H1 (cell line): ENCODE data around the gene SNAPC3. TPM values are rescaled to one million over a fixed set of nuclear protein-coding genes. Genes with fewer than 3 reads are reported as not detected.

ENCODE experiments used
- CTCF ChIA-PET: fragments of 300-600 bp; sonication (Branson Sonifier 250); formaldehyde crosslinking; loops from one replicate; lab custom pipeline; 2021; ENCODE audit not compliant: partially characterized antibody; lab: Charles Lee
- POLR2A ChIA-PET: fragments of 300-600 bp; sonication (Branson Sonifier 250); formaldehyde crosslinking; loops from one replicate; lab custom pipeline; 2021; ENCODE audit warnings: inconsistent platforms; ENCODE audit not compliant: partially characterized antibody; lab: Charles Lee
- DNase-seq, 2 experiments: peaks; one replicate each; pipeline versions ENCODE4 v3.0.0 to v3.0.0-alpha.2; 2010 to 2022; ENCODE audit warnings: low spot score in 2 of 2, low read depth in 1 of 2, mixed read lengths in 1 of 2
- FAIRE-seq: peaks from 2 replicates; lab custom pipeline; 2011; peaks lifted over from hg19 to GRCh38; lab: Jason Lieb, UNC
- H2AFZ ChIP-seq: 2 replicates; pipeline ENCODE4 v1.8.1; 2012; ENCODE audit warnings: low read length, inconsistent platforms
- H2AK5ac ChIP-seq: 2 replicates; pipeline ENCODE4 v1.6.1; 2013; ENCODE audit warnings: low read depth, low read length
- H2BK120ac ChIP-seq: replicated peaks from 2 replicates; pipeline ENCODE3; 2013; ENCODE audit warnings: low read depth, low read length, inconsistent platforms
- H2BK12ac ChIP-seq: 2 replicates; pipeline ENCODE4 v1.6.1; 2013; ENCODE audit warnings: low read depth, low read length
- H2BK15ac ChIP-seq: 2 replicates; pipeline ENCODE4 v1.6.1; 2013; ENCODE audit warnings: low read length
- H2BK20ac ChIP-seq: 2 replicates; pipeline ENCODE4 v1.6.1; 2013; ENCODE audit warnings: low read length
- H2BK5ac ChIP-seq: 2 replicates; pipeline ENCODE4 v1.6.1; 2013; ENCODE audit warnings: low read depth, low read length
- H3K14ac ChIP-seq: 2 replicates; pipeline ENCODE4 v1.6.1; 2013; ENCODE audit warnings: inconsistent platforms; ENCODE audit not compliant: insufficient read length
- H3K18ac ChIP-seq: 2 replicates; pipeline ENCODE4 v1.6.1; 2013; ENCODE audit warnings: low read length; ENCODE audit errors: extremely low read depth
- H3K23ac ChIP-seq: 2 replicates; pipeline ENCODE4 v1.6.1; 2013; ENCODE audit warnings: inconsistent platforms; ENCODE audit not compliant: insufficient read length
- H3K23me2 ChIP-seq: 2 replicates; pipeline ENCODE4 v1.6.1; 2013; ENCODE audit warnings: low read depth, low read length
- H3K27ac ChIP-seq: 2 replicates; pipeline ENCODE4 v1.6.1; 2011; ENCODE audit warnings: low read depth, low read length, inconsistent platforms
- H3K27me3 ChIP-seq, 4 experiments: replicated peaks in 1 of 4; 1 replicate in 1 of 4; 2 replicates in 3 of 4; pipeline versions ENCODE4 v1.6.1 to v1.8.1; 2011 to 2013; ENCODE audit warnings: low read length in 3 of 4, mild to moderate bottlenecking in 3 of 4, inconsistent platforms in 2 of 4, mixed read lengths in 2 of 4, moderate library complexity in 1 of 4; ENCODE audit not compliant: control insufficient read depth in 3 of 4, insufficient read depth in 3 of 4; ENCODE audit errors: extremely low read depth in 1 of 4
- H3K36me3 ChIP-seq, 4 experiments: 2 replicates each; pipeline versions ENCODE4 v1.6.1 to v1.8.1; 2011 to 2013; ENCODE audit warnings: mild to moderate bottlenecking in 4 of 4, low read length in 3 of 4, moderate library complexity in 2 of 4, control low read depth in 1 of 4, inconsistent platforms in 1 of 4; ENCODE audit not compliant: insufficient read depth in 4 of 4, control insufficient read depth in 2 of 4
- H3K4ac ChIP-seq: replicated peaks from 2 replicates; pipeline ENCODE3; 2013; ENCODE audit warnings: low read length, low read depth, mixed read lengths, inconsistent platforms; ENCODE audit not compliant: insufficient read length
- H3K4me1 ChIP-seq, 4 experiments: replicated peaks in 1 of 4; 1 replicate in 1 of 4; 2 replicates in 3 of 4; pipeline versions ENCODE4 v1.6.1 to v1.8.1; 2011 to 2013; ENCODE audit warnings: low read length in 3 of 4, inconsistent platforms in 2 of 4, mixed read lengths in 1 of 4; ENCODE audit not compliant: insufficient read depth in 4 of 4, control insufficient read depth in 3 of 4
- H3K4me2 ChIP-seq, 2 experiments: 2 replicates each; pipeline versions ENCODE4 v1.6.1 to v1.8.1; 2011 to 2013; ENCODE audit warnings: low read depth in 2 of 2, low read length in 2 of 2, control low read depth in 1 of 2, inconsistent platforms in 1 of 2, mild to moderate bottlenecking in 1 of 2; ENCODE audit not compliant: insufficient read depth in 1 of 2
- H3K4me3 ChIP-seq, 4 experiments: fragments of 200-600, 300-600 bp in 1 of 4; sonication (generic), shearing (Covaris generic), sonication (Bioruptor Twin) in 1 of 4; 2 replicates each; pipeline versions ENCODE4 v1.5.1 to v1.8.1; 2011 to 2016; ENCODE audit warnings: low read length in 4 of 4, low read depth in 3 of 4, control low read depth in 2 of 4, inconsistent platforms in 2 of 4, mild to moderate bottlenecking in 2 of 4, mixed read lengths in 1 of 4, moderate library complexity in 1 of 4; ENCODE audit not compliant: insufficient read depth in 2 of 4; ENCODE audit errors: extremely low read depth in 1 of 4
- H3K56ac ChIP-seq: replicated peaks from 2 replicates; pipeline ENCODE3; 2013; ENCODE audit warnings: low read depth, mild to moderate bottlenecking, mixed read lengths, low read length, inconsistent platforms; ENCODE audit not compliant: insufficient read length
- H3K79me1 ChIP-seq: 2 replicates; pipeline ENCODE4 v1.6.1; 2013; ENCODE audit warnings: low read depth, low read length, control low read depth
- H3K79me2 ChIP-seq, 2 experiments: 2 replicates each; pipeline versions ENCODE4 v1.6.1 to v1.8.1; 2012 to 2013; ENCODE audit warnings: low read length in 2 of 2, mild to moderate bottlenecking in 2 of 2, inconsistent platforms in 1 of 2; ENCODE audit not compliant: insufficient read depth in 2 of 2, control insufficient read depth in 1 of 2
- H3K9ac ChIP-seq, 4 experiments: replicated peaks in 1 of 4; 1 replicate in 1 of 4; 2 replicates in 3 of 4; pipeline versions ENCODE4 v1.6.1 to v1.8.1; 2011 to 2013; ENCODE audit warnings: low read depth in 3 of 4, low read length in 3 of 4, control low read depth in 2 of 4, mild to moderate bottlenecking in 2 of 4, moderate library complexity in 2 of 4, inconsistent platforms in 1 of 4; ENCODE audit errors: extremely low read depth in 1 of 4
- H3K9me3 ChIP-seq, 2 experiments: 2 replicates each; pipeline versions ENCODE4 v1.6.1 to v1.8.1; 2012 to 2013; ENCODE audit warnings: mild to moderate bottlenecking in 2 of 2, moderate library complexity in 2 of 2, control low read depth in 1 of 2, inconsistent platforms in 1 of 2, low read depth in 1 of 2, low read length in 1 of 2, mixed read lengths in 1 of 2; ENCODE audit not compliant: insufficient read depth in 2 of 2
- H4K20me1 ChIP-seq, 2 experiments: replicated peaks in 1 of 2; 2 replicates each; pipeline versions ENCODE3 to v1.8.1; 2011 to 2013; ENCODE audit warnings: inconsistent platforms in 2 of 2, low read length in 2 of 2, mild to moderate bottlenecking in 1 of 2; ENCODE audit not compliant: insufficient read depth in 2 of 2, control insufficient read depth in 1 of 2
- H4K5ac ChIP-seq: 2 replicates; pipeline ENCODE4 v1.6.1; 2013; ENCODE audit warnings: low read length, low read depth, mixed read lengths, inconsistent platforms; ENCODE audit not compliant: insufficient read length
- H4K8ac ChIP-seq: 2 replicates; pipeline ENCODE4 v1.8.0; 2013; ENCODE audit warnings: mild to moderate bottlenecking, moderate library complexity, low read length, inconsistent platforms; ENCODE audit not compliant: insufficient read depth; ENCODE audit errors: extremely low read depth
- H4K91ac ChIP-seq: replicated peaks from 2 replicates; pipeline ENCODE3; 2013; ENCODE audit warnings: low read length, mixed read lengths, inconsistent platforms; ENCODE audit not compliant: insufficient read length
- EP300 ChIP-seq, 2 experiments: IDR thresholded peaks; 1 replicate in 1 of 2; 2 replicates in 1 of 2; pipeline ENCODE4 v1.6.1; 2011 to 2012; ENCODE audit warnings: low read depth in 2 of 2, low read length in 2 of 2, mild to moderate bottlenecking in 2 of 2, borderline replicate concordance in 1 of 2, inconsistent platforms in 1 of 2, moderate library complexity in 1 of 2
- RBBP5 ChIP-seq: IDR thresholded peaks from 2 replicates; pipeline ENCODE4 v1.7.1; 2012; ENCODE audit warnings: low read depth, mild to moderate bottlenecking, inconsistent platforms, low read length, moderate library complexity, borderline replicate concordance
- WGBS, 2 experiments: shearing (Covaris generic) in 1 of 2; methylation state at CpG; one replicate each; pipeline versions ENCODE4 v1.1.6 to v1.1.7; 2013 to 2015; ENCODE audit warnings: low lambda C conversion rate in 2 of 2, mixed read lengths in 2 of 2, inconsistent platforms in 1 of 2, low coverage in 1 of 2, missing lambda C conversion rate in 1 of 2; ENCODE audit not compliant: insufficient replicate concordance in 2 of 2, insufficient coverage in 1 of 2, insufficient read length in 1 of 2; ENCODE audit errors: extremely low coverage in 1 of 2, missing lambda C conversion rate in 1 of 2; 5-methylcytosine and 5-hydroxymethylcytosine counted together
- polyA plus RNA-seq, 7 experiments: library from polyadenylated mRNA; depleted of rRNA in 3 of 7; stranded (reverse) in 5 of 7; unstranded in 2 of 7; fragments of >200 nt in 5 of 7; fragments of 200-250 nt in 2 of 7; gene quantifications; 1 replicate in 5 of 7; 2 replicates in 1 of 7; 4 replicates in 1 of 7; pipeline versions ENCODE4 v1.2.1 to v1.2.3, GENCODE V29; 2011 to 2013; ENCODE audit warnings: missing spikeins in 2 of 7, mixed read lengths in 2 of 7
- total RNA-seq: library from RNA; stranded (reverse); fragmentation: NEBNext Ultra II Directional; extraction: Animal tissue kit (Norgen Biotek cat#: 25700); gene quantifications from 2 replicates; pipeline ENCODE4 v1.2.1, GENCODE V29; 2021

SNAPC3 gene
- total and polyA plus RNA-seq, 2 of the 8 experiments (the other 6 are each of a cell fraction or from before 2014, with no cell fraction given), result 11.9 to 25.8 TPM

DNA sequence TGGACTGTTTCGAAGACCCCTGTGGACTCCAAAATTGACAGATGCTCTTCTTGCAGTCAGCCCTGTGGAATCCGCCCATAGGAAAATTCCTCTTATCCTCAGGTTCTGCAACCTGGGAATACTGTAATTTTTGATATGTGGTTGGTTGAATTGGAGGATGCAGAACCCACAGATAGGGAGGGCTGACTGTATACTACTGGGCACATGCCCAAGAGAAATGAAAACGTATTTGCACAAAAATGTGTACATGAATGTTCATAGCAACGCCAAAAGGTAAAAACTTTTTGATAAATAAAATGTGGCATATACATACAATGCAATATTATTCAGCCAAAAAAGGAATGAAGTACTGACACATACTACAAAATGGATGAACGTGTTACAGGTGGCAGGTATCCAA lies 1.9 kb upstream of the SNAPC3 start:
- Histone ChIP-seq H3K79me1 (no peaks in the 10 kb centered on the region), H3K27me3 (no peaks in the 10 kb centered on the region), H2BK20ac (no peak overlapping the region), H2BK12ac (no peak overlapping the region), H3K14ac (no peak overlapping the region), H3K4ac (no peak overlapping the region), H3K23ac (no peak overlapping the region), H4K91ac (no peak overlapping the region), H2AK5ac (no peak overlapping the region), H3K4me2 (no peak overlapping the region), H3K4me1 (peaks cover 0 to 3% (median 0%) of the 10 kb centered on the region in 4 experiments; a peak in 4 of 7 replicates), H2AFZ (no peak overlapping the region), H3K18ac (no peak overlapping the region), H2BK120ac (no peak overlapping the region), H3K4me3 (no peak overlapping the region), H3K23me2 (no peaks in the 10 kb centered on the region), H2BK15ac (no peak overlapping the region), H3K36me3 (peaks cover 2 to 15% (median 3%) of the 10 kb centered on the region in 4 experiments; a peak in 4 of 8 replicates), H3K79me2 (peaks cover 10 to 29% of the 10 kb centered on the region in 2 experiments), H3K27ac (no peak overlapping the region), H4K20me1 (peaks cover 0 to 5% of the 10 kb centered on the region in 2 experiments), H4K5ac (no peak overlapping the region), H2BK5ac (no peak overlapping the region), H4K8ac (no peak overlapping the region), H3K56ac (no peak overlapping the region), H3K9ac (no peak overlapping the region), H3K9me3 (no peaks in the 10 kb centered on the region)
- POLR2A ChIA-PET, result no interaction called here
- TF ChIP-seq RBBP5 (no peak), EP300 (IDR thresholded peaks at IDR 0.05; ENCODE audit: borderline replicate concordance in 1 of 2, low read depth in 2 of 2, low read length in 2 of 2) (no peak)
- FAIRE-seq (no peak), DNase-seq (no peak)
- 73% methylated on average over 5 of the region's 5 CpGs; no CpG with 5 or more reads in 1 of the 2 experiments for WGBS, 2 experiments
- CTCF ChIA-PET, result interaction anchor here (1.2 kb wide), 1 partner anchor 31 kb away, joined by 3 read pairs; no protein-coding TSS in a partner anchor
